HG03064 (cell line): ENCODE measurements around the gene FLOT2.
"Not testable (repeated sequence)": the region's sequence is repeated elsewhere in the genome, so short reads cannot be mapped to it uniquely, and the experiment has no call there.

ENCODE experiments used
- ATAC-seq: cut with Tn5 transposase; IDR thresholded peaks from one replicate; pipeline ENCODE4 v1.9.1; 2021; ENCODE audit warnings: low read depth; ENCODE audit not compliant: unreplicated experiment

Gene FLOT2

GRCh38 chr17:28853295-28853694, 44.2 kb downstream of the FLOT2 start:
- ATAC-seq, result no peak

GRCh38 chr17:28849281-28849680, 48.3 kb downstream of the FLOT2 start:
- ATAC-seq, result no peak

GRCh38 chr17:28848667-28849066, 48.9 kb downstream of the FLOT2 start:
- ATAC-seq, result not testable (repeated sequence)

DNA sequence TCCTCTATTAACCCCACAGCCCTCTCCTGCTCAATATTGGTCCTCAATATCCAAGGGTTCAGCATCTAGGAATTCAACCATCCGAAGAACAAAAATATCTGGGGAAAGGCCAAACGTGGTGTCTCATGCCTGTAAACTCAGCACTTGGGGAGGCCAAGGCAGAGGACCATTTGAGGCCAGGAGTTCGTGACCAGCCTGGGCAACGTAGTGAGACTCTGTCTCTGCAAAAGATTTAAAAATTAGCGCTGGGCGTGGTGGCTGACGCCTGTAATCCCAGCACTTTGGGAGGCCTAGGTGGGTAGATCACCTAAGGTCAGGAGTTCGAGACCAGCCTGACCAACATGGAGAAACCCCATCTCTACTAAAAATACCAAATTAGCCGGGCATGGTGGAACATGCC, 50.8 kb downstream of the FLOT2 start:
- not testable (repeated sequence) for ATAC-seq

DNA sequence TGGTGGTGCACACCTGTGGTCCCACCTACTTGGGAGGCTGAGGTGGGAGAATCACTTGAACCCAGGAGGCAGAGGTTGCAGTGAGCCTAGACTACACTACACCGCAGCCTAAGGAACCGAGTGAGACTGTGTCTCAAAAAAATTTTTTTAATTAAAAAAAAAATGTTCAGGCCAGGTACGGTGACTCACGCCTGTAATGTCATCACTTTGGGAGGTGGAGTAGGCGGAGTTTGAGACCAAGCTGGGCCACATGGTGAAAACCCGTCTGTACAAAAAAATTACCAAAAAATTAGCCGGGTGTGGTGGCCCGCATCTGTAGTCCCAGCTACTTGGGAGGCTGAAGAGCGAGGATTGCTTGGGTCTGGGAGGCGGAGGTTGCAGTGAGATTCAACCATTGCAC, 51.3 kb downstream of the FLOT2 start:
- ATAC-seq, result no peak

DNA sequence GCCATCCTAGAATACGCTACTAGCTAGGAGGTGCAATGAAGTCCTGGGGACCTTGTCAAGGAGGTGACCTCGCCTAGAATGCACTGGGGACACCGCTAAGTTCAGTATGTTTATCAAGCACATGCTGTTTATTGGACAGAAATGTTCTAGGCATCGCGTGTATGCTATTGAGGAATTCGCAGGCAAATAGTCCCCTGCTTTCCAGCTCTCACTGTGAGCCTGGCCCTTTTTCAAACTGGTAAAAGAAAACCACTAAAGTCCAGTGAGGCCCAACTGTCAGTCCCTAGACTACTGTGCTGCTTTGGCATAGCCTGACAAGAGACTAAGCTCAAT, 53.8 kb downstream of the FLOT2 start:
- no peak for ATAC-seq

GRCh38 chr17:28842282-28843012, 55.1 kb downstream of the FLOT2 start, which contains the start of gene FAM222B:
Gene FAM222B (minus strand): TSS chr17:28842790. CDS start chr17:28766667, 76,123 bp downstream.
- ATAC-seq, result peak; percentile 76

DNA sequence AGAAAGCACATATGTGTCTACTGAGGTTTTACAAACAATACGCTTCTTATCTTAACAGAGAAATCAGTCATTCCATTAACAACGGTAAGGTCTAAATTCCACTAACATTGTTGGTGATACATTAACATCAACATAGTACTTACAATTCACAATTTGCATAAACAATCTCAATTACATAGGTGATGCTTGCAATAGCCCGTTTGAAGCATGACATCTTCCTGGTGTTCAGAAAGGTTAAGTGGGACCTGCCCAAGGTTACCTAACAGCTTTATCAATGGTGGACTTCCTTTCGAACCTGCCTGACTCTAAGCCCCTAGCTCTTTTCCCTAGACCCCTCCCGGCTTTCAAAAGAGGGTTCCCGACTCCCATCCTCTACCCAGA, 55.6 kb downstream of the FLOT2 start:
- ATAC-seq, result no peak

DNA sequence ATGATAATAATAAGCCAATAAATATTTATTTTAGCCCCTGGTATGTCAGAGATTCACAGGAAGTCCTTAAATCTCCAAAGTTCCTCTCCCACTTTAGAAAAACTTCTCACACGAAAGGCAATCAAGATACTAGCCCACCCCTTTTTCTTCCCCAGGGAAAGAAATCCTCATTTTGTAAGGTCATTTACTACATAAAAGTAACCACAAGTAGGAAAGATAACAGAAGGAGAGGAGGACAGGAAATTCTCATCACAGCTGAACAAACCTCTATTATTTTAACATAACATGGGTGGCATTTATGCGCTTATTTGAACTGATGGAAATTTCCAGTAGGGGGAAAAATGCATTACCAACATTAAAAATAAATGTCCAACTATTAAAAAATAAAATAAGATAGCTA, 58.3 kb downstream of the FLOT2 start:
- ATAC-seq, result no peak

- ATAC-seq, result not testable (repeated sequence)
These were observed 61.0 kb downstream of the FLOT2 start for GRCh38 chr17:28836541-28836940.

- no peak for ATAC-seq
These were observed 63.1 kb downstream of the FLOT2 start for GRCh38 chr17:28834420-28834819.
